Mesendoderm (in vitro differentiated cells): ENCODE results near the gene EYS.

ENCODE experiments used
- DNase-seq: peaks from one replicate; pipeline ENCODE4 v3.0.0; 2013
- H2AK5ac ChIP-seq: 2 replicates; pipeline ENCODE4 v1.6.1; 2013; ENCODE audit warnings: low read length, inconsistent platforms
- H2BK120ac ChIP-seq: 2 replicates; pipeline ENCODE4 v1.6.1; 2013; ENCODE audit warnings: low read depth, mild to moderate bottlenecking, low read length, moderate library complexity, mixed read lengths
- H2BK15ac ChIP-seq: replicated peaks from 2 replicates; pipeline ENCODE4 v1.6.1; 2013; ENCODE audit warnings: low read depth, mild to moderate bottlenecking, moderate library complexity
- H2BK5ac ChIP-seq: 2 replicates; pipeline ENCODE4 v1.6.1; 2013; ENCODE audit warnings: low read length, inconsistent platforms
- H3K18ac ChIP-seq: 2 replicates; pipeline ENCODE4 v1.6.1; 2013; ENCODE audit warnings: mild to moderate bottlenecking, low read length, mixed read lengths
- H3K23ac ChIP-seq: one replicate; pipeline ENCODE4 v1.6.1; 2013; ENCODE audit warnings: low read length
- H3K27ac ChIP-seq: 2 replicates; pipeline ENCODE4 v1.5.1; 2013; ENCODE audit warnings: low read depth, mild to moderate bottlenecking, inconsistent platforms, low read length, moderate library complexity
- H3K27me3 ChIP-seq: 2 replicates; pipeline ENCODE4 v1.6.1; 2013; ENCODE audit warnings: low read length, control low read depth, mild to moderate bottlenecking, inconsistent platforms; ENCODE audit not compliant: insufficient read depth, poor library complexity
- H3K36me3 ChIP-seq: 2 replicates; pipeline ENCODE4 v1.6.1; 2013; ENCODE audit warnings: low read length, inconsistent platforms; ENCODE audit not compliant: control insufficient read depth, insufficient read depth
- H3K4ac ChIP-seq: one replicate; pipeline ENCODE4 v1.6.1; 2013; ENCODE audit warnings: low read depth, mild to moderate bottlenecking, low read length, moderate library complexity
- H3K4me1 ChIP-seq: 2 replicates; pipeline ENCODE4 v1.6.1; 2013; ENCODE audit warnings: low read depth, low read length, inconsistent platforms; ENCODE audit not compliant: control insufficient read depth
- H3K4me2 ChIP-seq: 2 replicates; pipeline ENCODE4 v1.6.1; 2013; ENCODE audit warnings: low read length
- H3K4me3 ChIP-seq: 2 replicates; pipeline ENCODE4 v1.5.1; 2013; ENCODE audit warnings: mild to moderate bottlenecking, low read length
- H3K56ac ChIP-seq: one replicate; pipeline ENCODE4 v1.6.1; 2013; ENCODE audit warnings: low read length
- H3K79me1 ChIP-seq: 2 replicates; pipeline ENCODE4 v1.6.1; 2013; ENCODE audit warnings: low read length, inconsistent platforms
- H3K79me2 ChIP-seq: 2 replicates; pipeline ENCODE4 v1.6.1; 2013; ENCODE audit warnings: mild to moderate bottlenecking, low read length; ENCODE audit not compliant: control insufficient read depth, insufficient read depth
- H3K9ac ChIP-seq: 2 replicates; pipeline ENCODE4 v1.6.1; 2013; ENCODE audit warnings: low read length, inconsistent platforms
- H4K5ac ChIP-seq: one replicate; pipeline ENCODE4 v1.6.1; 2013; ENCODE audit warnings: low read length
- H4K8ac ChIP-seq: one replicate; pipeline ENCODE4 v1.6.1; 2013; ENCODE audit warnings: low read depth, mild to moderate bottlenecking, control low read depth, low read length, moderate library complexity
- WGBS: extraction: QIAGEN DNeasy Blood & Tissue Kit; methylation state at CpG from one replicate; pipeline ENCODE4 v1.1.7; 2013; ENCODE audit warnings: low lambda C conversion rate, missing lambda C conversion rate; ENCODE audit not compliant: insufficient coverage; ENCODE audit errors: extremely low coverage; 5-methylcytosine and 5-hydroxymethylcytosine counted together

The EYS gene

GRCh38 chr6:64591676-64592036, 1115.4 kb downstream of the EYS start:
- H3K9ac ChIP-seq: no peak overlapping the region
- no peak overlapping the region for H2BK120ac ChIP-seq
- no peak overlapping the region for H2AK5ac ChIP-seq
- H3K79me1 ChIP-seq: no peaks in the 10 kb centered on the region
- H3K18ac ChIP-seq: no peak overlapping the region
- no peak overlapping the region for H4K8ac ChIP-seq
- H3K27ac ChIP-seq: no peak overlapping the region
- H3K23ac ChIP-seq: no peak overlapping the region
- DNase-seq: no peak
- H3K27me3 ChIP-seq: no peaks in the 10 kb centered on the region
- H3K79me2 ChIP-seq: no peaks in the 10 kb centered on the region
- H2BK5ac ChIP-seq: no peak overlapping the region
- H4K5ac ChIP-seq: no peak overlapping the region
- H3K4me3 ChIP-seq: no peak overlapping the region
- no peak overlapping the region for H3K56ac ChIP-seq
- no peak overlapping the region for H3K4ac ChIP-seq
- H3K4me1 ChIP-seq: no peaks in the 10 kb centered on the region
- H2BK15ac ChIP-seq: no peak overlapping the region
- H3K36me3 ChIP-seq: no peaks in the 10 kb centered on the region
- no CpG with 5 or more reads among the region's 6 CpGs for WGBS
- H3K4me2 ChIP-seq: no peak overlapping the region

GRCh38 chr6:64590965-64591675, 1115.9 kb downstream of the EYS start:
- Histone ChIP-seq H2BK120ac (no peak overlapping the region), H2BK15ac (no peak overlapping the region), H3K79me1 (no peaks in the 10 kb centered on the region), H3K79me2 (no peaks in the 10 kb centered on the region), H2BK5ac (no peak overlapping the region), H2AK5ac (no peak overlapping the region), H3K27ac (no peak overlapping the region), H3K18ac (no peak overlapping the region), H3K27me3 (no peaks in the 10 kb centered on the region), H3K4me3 (no peak overlapping the region), H3K36me3 (no peaks in the 10 kb centered on the region), H4K8ac (no peak overlapping the region), H3K9ac (no peak overlapping the region), H3K56ac (no peak overlapping the region), H3K23ac (no peak overlapping the region), H3K4ac (no peak overlapping the region), H3K4me2 (no peak overlapping the region), H3K4me1 (no peaks in the 10 kb centered on the region), H4K5ac (no peak overlapping the region)
- WGBS: no CpG with 5 or more reads among the region's 6 CpGs
- DNase-seq: no peak

- no peak overlapping the region for H3K4ac ChIP-seq
- no peaks in the 10 kb centered on the region for H3K27me3 ChIP-seq
Observed at GRCh38 chr6:64589961-64590360, 1117.1 kb downstream of the EYS start.

GRCh38 chr6:64580346-64580745, 1126.7 kb downstream of the EYS start:
- no peak overlapping the region for H2BK120ac ChIP-seq
- H2BK5ac ChIP-seq: no peak overlapping the region
- H3K27me3 ChIP-seq: no peaks in the 10 kb centered on the region
- H3K23ac ChIP-seq: no peak overlapping the region
- no peak overlapping the region for H2BK15ac ChIP-seq
- no peaks in the 10 kb centered on the region for H3K4me1 ChIP-seq
- no peak overlapping the region for H4K5ac ChIP-seq
- no peaks in the 10 kb centered on the region for H3K79me1 ChIP-seq
- no peak overlapping the region for H3K27ac ChIP-seq
- H3K4me3 ChIP-seq: no peak overlapping the region
- no peak overlapping the region for H3K56ac ChIP-seq
- no peak overlapping the region for H4K8ac ChIP-seq
- WGBS: 100% methylated on average over 1 of the region's 1 CpG
- no peak overlapping the region for H3K4me2 ChIP-seq
- H3K4ac ChIP-seq: no peak overlapping the region
- no peak overlapping the region for H2AK5ac ChIP-seq
- H3K18ac ChIP-seq: no peak overlapping the region
- H3K9ac ChIP-seq: no peak overlapping the region
- no peaks in the 10 kb centered on the region for H3K79me2 ChIP-seq
- H3K36me3 ChIP-seq: no peaks in the 10 kb centered on the region
- no peak for DNase-seq

More at GRCh38 chr6:64589961-64590360, 1117.1 kb downstream of the EYS start:
- no peak overlapping the region for H2BK15ac ChIP-seq
- WGBS: no CpG with 5 or more reads among the region's 3 CpGs
- no peaks in the 10 kb centered on the region for H3K4me1 ChIP-seq
- H3K4me2 ChIP-seq: no peak overlapping the region
- H3K23ac ChIP-seq: no peak overlapping the region
- H4K8ac ChIP-seq: no peak overlapping the region
- no peak overlapping the region for H3K4me3 ChIP-seq
- H3K56ac ChIP-seq: no peak overlapping the region
- H2BK5ac ChIP-seq: no peak overlapping the region
- no peak for DNase-seq
- H3K36me3 ChIP-seq: no peaks in the 10 kb centered on the region
- H4K5ac ChIP-seq: no peak overlapping the region
- H3K79me2 ChIP-seq: no peaks in the 10 kb centered on the region
- H3K9ac ChIP-seq: no peak overlapping the region
- H3K79me1 ChIP-seq: no peaks in the 10 kb centered on the region
- no peak overlapping the region for H3K18ac ChIP-seq
- H2BK120ac ChIP-seq: no peak overlapping the region
- H3K27ac ChIP-seq: no peak overlapping the region
- H2AK5ac ChIP-seq: no peak overlapping the region

GRCh38 chr6:64553249-64553786, 1153.7 kb downstream of the EYS start:
- Histone ChIP-seq H3K79me1 (no peaks in the 10 kb centered on the region), H3K9ac (no peak overlapping the region), H3K56ac (no peak overlapping the region), H4K5ac (no peak overlapping the region), H2AK5ac (no peak overlapping the region), H3K27me3 (no peaks in the 10 kb centered on the region), H3K4me1 (no peaks in the 10 kb centered on the region), H3K79me2 (no peaks in the 10 kb centered on the region), H3K4me3 (no peak overlapping the region), H3K23ac (no peak overlapping the region), H3K4me2 (no peak overlapping the region), H4K8ac (no peak overlapping the region), H3K18ac (no peak overlapping the region), H2BK5ac (no peak overlapping the region), H3K4ac (no peak overlapping the region), H3K27ac (no peak overlapping the region), H3K36me3 (no peaks in the 10 kb centered on the region), H2BK120ac (no peak overlapping the region), H2BK15ac (no peak overlapping the region)
- 100% methylated on average over 1 of the region's 1 CpG for WGBS
- DNase-seq: no peak
